Measurements from ENCODE around the gene IGSF21. TPM values are rescaled to one million over a fixed set of nuclear protein-coding genes. Genes with fewer than 3 reads are reported as not detected.

Gene IGSF21
- total and polyA plus RNA-seq, 2 donors (not counting 1 experiment from before 2014, with no cell fraction given): not detected

- Mint-ChIP-seq H3K27ac (no peak overlapping the region), H3K27me3 (peaks cover 4% of the 10 kb centered on the region), H3K9me3 (ENCODE audit: insufficient read depth) (no peaks in the 10 kb centered on the region), H3K4me1 (no peaks in the 10 kb centered on the region), H3K4me3 (no peak overlapping the region)
- no peaks in the 10 kb centered on the region for H4K20me1 ChIP-seq (ENCODE audit: control insufficient read depth, insufficient read depth, low read length, poor library complexity, severe bottlenecking)
- H3K9me3 ChIP-seq (ENCODE audit: control extremely low read depth in 1 of 3, control insufficient read depth in 2 of 3, insufficient read depth in 1 of 3, low read length in 2 of 3): peaks cover 0 to 20% (median 0%) of the 10 kb centered on the region in 3 donors
- H3K9ac ChIP-seq (ENCODE audit: low read length): no peak overlapping the region
- H3K4me3 ChIP-seq (ENCODE audit: control extremely low read depth in 1 of 5, extremely low read depth in 1 of 5, insufficient read depth in 1 of 5, low read depth in 2 of 5, low read length in 4 of 5): no peak overlapping the region
- no peak overlapping the region for H2AFZ ChIP-seq (ENCODE audit: insufficient read depth, low read depth, low read length, poor library complexity, severe bottlenecking)
- POLR2A ChIA-PET: no interaction called here
- no peaks in the 10 kb centered on the region for H3K27me3 ChIP-seq (replicated peaks in 1 of 4; ENCODE audit: control extremely low read depth in 1 of 4, control insufficient read depth in 3 of 4, insufficient read depth in 4 of 4, low read length in 3 of 4)
- no peaks in the 10 kb centered on the region for H3K79me2 ChIP-seq (ENCODE audit: control insufficient read depth, insufficient read depth, low read length)
- intact Hi-C loops (cut with micrococcal nuclease): no loop called here
- CTCF ChIA-PET: interaction anchor here (1.6 kb wide), 1 partner anchor 16 kb away, joined by 3 read pairs; no protein-coding TSS in a partner anchor
- no peak for ATAC-seq (ENCODE audit: low read depth)
- no peaks in the 10 kb centered on the region for H3K36me3 ChIP-seq (replicated peaks in 1 of 2; ENCODE audit: control extremely low read depth in 1 of 2, control insufficient read depth in 1 of 2, extremely low read depth in 1 of 2, insufficient read depth in 2 of 2, low read length in 1 of 2)
- no peak for DNase-seq
- no peak overlapping the region for H3K4me2 ChIP-seq (replicated peaks; ENCODE audit: low read depth, low read length, poor library complexity, severe bottlenecking)
- no peaks in the 10 kb centered on the region for H3K4me1 ChIP-seq (ENCODE audit: control insufficient read depth in 2 of 2, insufficient read depth in 2 of 2, low read length in 2 of 2)
- 83% methylated on average over 6 of the region's 9 CpGs for WGBS (ENCODE audit: insufficient coverage)
- H3K27ac ChIP-seq (ENCODE audit: low read length in 2 of 2): no peak overlapping the region
- no peak for TF ChIP-seq EZH2 (IDR thresholded peaks at IDR 0.05; ENCODE audit: borderline replicate concordance, insufficient read depth, low read depth, low read length, poor library complexity, severe bottlenecking)
- no peak for TF ChIP-seq CTCF (IDR thresholded peaks at IDR 0.05)
These were observed 206.8 kb downstream of the IGSF21 start for GRCh38 chr1:18314399-18314798.

- Histone ChIP-seq H4K20me1 (ENCODE audit: control insufficient read depth, insufficient read depth, low read length, poor library complexity, severe bottlenecking) (no peaks in the 10 kb centered on the region), H3K4me1 (ENCODE audit: control insufficient read depth in 2 of 2, insufficient read depth in 2 of 2, low read length in 2 of 2) (no peaks in the 10 kb centered on the region), H3K9ac (ENCODE audit: low read length) (no peak overlapping the region), H3K4me3 (ENCODE audit: control extremely low read depth in 1 of 5, extremely low read depth in 1 of 5, insufficient read depth in 1 of 5, low read depth in 2 of 5, low read length in 4 of 5) (no peak overlapping the region), H3K79me2 (ENCODE audit: control insufficient read depth, insufficient read depth, low read length) (no peaks in the 10 kb centered on the region), H3K27me3 (replicated peaks in 1 of 4; ENCODE audit: control extremely low read depth in 1 of 4, control insufficient read depth in 3 of 4, insufficient read depth in 4 of 4, low read length in 3 of 4) (no peaks in the 10 kb centered on the region), H3K27ac (ENCODE audit: low read length in 2 of 2) (no peak overlapping the region), H3K9me3 (ENCODE audit: control extremely low read depth in 1 of 3, control insufficient read depth in 2 of 3, insufficient read depth in 1 of 3, low read length in 2 of 3) (peaks cover 0 to 15% (median 0%) of the 10 kb centered on the region in 3 donors), H3K4me2 (replicated peaks; ENCODE audit: low read depth, low read length, poor library complexity, severe bottlenecking) (no peak overlapping the region), H2AFZ (ENCODE audit: insufficient read depth, low read depth, low read length, poor library complexity, severe bottlenecking) (no peak overlapping the region), H3K36me3 (replicated peaks in 1 of 2; ENCODE audit: control extremely low read depth in 1 of 2, control insufficient read depth in 1 of 2, extremely low read depth in 1 of 2, insufficient read depth in 2 of 2, low read length in 1 of 2) (no peaks in the 10 kb centered on the region)
- no peaks in the 10 kb centered on the region for H3K9me3 Mint-ChIP-seq (ENCODE audit: insufficient read depth)
- peaks cover 8% of the 10 kb centered on the region for H3K27me3 Mint-ChIP-seq
- no peak overlapping the region for H3K27ac Mint-ChIP-seq
- ChIA-PET CTCF (no interaction called here), POLR2A (no interaction called here)
- DNase-seq: no peak
- no peak overlapping the region for H3K4me3 Mint-ChIP-seq
- no peak for ATAC-seq (ENCODE audit: low read depth)
- no peaks in the 10 kb centered on the region for H3K4me1 Mint-ChIP-seq
- TF ChIP-seq EZH2 (IDR thresholded peaks at IDR 0.05; ENCODE audit: borderline replicate concordance, insufficient read depth, low read depth, low read length, poor library complexity, severe bottlenecking) (no peak), CTCF (IDR thresholded peaks at IDR 0.05) (no peak)
- intact Hi-C loops (cut with micrococcal nuclease): no loop called here
- WGBS (ENCODE audit: insufficient coverage): 71% methylated on average over 1 of the region's 1 CpG
These were observed 207.9 kb downstream of the IGSF21 start for GRCh38 chr1:18315449-18315848.
